Globus pallidus (tissue), 1 donor: ENCODE data around the gene CCM2.

Experiments
- DNase-seq: peaks from one replicate; pipeline ENCODE4 v3.0.0-alpha.2; 2015; ENCODE audit warnings: low spot score

Gene CCM2

DNA sequence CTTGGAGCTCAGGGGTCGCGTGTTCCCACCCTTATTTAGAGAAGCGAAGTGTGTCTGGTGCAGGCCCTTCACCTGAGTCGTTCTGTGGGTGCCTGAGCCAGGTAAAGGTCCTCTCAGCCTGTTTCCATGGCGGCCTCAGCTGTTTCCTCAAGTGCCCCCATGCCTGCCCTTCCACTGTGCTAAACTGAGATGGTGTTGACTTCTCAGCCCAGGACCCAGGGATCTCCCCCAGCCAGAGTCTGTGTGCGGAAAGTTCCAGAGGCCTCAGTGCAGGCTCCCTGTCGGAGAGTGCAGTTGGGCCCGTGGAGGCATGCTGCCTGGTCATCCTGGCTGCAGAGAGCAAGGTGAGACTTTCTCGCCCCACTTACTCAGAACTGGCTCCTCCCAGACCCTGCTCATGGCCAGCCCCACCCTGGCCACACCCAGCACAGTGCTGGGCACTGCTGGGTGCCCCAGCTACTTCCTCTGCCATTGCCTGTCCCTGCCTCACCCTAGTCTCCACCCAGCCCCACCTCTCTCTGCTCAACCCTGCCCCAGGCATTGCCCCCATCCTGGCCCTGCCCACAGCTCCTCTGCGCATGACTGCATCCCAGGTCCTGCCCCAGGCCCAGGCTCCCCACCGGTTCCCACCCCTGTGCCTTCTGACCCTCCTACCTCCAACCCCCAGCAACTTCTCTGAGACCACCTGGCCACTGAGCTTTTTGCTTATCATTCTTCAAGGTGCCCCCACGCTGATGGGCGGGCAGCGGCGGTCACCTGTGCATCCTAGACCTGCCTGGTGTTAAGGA, 68.4 kb downstream of the CCM2 start:
- DNase-seq: no peak

DNA sequence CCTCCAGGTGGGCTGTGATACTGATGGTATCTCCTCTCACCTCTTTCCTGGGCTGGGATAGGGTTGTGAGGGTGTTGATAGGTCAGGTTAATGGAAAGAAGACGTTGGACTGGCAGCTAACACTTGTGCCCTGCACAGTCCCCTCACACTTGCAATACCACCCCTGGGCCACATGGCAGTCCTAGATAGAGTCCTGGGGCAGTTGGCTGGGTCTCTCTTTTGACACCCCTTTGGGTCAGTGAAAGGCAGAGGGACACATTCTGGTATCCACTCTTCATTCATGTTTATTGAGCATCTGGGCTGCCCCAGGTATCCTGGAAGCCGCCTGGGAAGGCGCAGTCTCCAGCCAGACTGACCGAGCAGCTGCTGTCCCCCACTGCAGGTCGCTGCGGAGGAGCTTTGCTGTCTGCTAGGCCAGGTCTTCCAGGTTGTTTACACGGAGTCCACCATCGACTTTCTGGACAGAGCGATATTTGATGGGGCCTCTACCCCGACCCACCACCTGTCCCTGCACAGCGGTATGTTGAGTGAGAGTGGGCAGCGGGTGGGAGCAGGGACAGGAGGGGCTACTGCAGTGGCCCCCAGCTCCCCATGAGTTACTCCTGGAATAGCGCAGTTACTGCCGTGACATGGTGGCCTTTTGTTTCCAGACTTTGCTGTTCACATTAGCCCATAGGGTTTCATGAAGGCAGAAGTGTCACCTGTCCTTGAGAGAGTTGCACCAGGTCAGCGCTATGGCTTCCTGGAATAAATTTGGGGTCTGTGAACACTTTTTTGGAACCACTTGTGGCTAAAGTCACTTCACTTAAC, 69.6 kb downstream of the CCM2 start:
- DNase-seq: no peak

DNA sequence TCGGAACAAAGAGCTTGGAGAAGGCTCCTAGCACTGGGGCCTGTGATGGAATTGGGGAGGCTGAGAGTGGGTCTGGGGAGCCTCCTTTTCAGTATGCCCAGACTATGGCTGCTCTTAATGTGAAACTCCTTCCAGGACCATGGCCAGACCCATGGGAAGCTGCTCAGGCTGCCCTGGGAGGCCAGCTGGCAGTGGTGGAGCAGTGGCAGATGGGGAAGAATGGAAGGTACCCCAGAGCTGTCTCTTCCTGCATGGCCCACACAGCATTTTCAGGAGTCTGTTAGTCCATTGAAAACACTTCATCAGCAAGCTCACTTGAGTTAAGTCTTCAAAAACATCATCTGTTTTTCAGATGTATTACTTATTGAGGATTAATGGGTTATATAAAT, 70.2 kb downstream of the CCM2 start:
- no peak for DNase-seq

DNA sequence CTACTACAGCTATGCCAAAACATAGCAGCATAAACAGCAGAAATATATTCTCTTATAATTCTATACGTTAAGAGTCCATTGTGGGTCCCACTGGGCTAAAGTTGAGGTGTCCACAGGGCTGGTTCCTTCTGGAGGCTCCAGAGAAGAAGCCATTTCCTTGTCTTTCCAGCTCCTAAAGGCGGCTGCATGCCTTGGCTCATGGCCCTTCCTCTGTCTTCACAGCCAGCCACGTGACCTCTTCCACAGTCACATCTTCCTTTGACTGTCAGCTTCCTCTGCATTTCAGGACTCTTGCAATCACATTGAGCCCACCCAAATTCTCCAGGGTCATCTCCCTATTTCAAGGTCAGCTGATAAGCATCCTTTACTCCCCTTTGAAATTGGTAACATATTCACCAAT, 71.5 kb downstream of the CCM2 start:
- no peak for DNase-seq

DNA sequence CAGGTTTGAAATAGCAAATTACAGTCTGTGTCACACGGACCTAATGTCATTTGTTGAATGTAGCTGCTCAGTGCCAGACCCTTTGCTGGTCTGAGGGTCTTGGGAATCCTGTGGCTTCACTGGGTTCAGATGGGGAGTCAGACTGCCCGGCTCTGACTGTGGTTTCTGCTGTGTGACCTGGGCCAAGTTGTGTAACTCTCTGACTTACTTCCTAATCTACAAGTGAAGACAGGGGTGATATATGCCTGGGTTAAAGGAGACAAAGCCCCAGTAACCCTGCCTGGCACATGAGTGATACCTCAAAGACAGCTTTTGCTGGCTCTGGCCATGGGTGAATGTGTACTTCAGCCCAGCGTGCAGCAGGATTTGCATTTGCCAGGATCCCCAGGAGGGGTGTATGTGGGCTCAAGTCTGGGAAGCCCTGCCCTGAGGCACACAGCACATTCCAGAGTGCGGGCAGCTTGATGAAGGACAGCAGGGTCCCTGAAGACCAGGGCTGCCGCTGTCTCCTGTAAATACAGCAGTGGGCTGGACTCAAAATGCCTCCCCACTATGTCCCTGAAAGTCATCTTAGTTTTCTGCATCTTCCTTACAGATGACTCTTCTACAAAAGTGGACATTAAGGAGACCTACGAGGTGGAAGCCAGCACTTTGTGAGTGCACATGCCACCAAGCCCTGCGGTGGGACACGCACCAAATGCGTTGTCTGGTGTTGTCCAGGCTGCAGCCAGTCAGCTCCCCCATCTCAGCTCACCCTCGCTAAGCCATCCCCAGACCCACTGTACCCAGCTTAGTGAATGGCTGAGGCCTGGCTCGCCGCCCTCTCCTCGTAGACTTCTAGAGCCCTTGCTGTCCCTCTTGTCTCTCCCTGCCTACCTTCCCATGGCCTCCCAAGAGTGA, 72.4 kb downstream of the CCM2 start:
- DNase-seq: no peak

DNA sequence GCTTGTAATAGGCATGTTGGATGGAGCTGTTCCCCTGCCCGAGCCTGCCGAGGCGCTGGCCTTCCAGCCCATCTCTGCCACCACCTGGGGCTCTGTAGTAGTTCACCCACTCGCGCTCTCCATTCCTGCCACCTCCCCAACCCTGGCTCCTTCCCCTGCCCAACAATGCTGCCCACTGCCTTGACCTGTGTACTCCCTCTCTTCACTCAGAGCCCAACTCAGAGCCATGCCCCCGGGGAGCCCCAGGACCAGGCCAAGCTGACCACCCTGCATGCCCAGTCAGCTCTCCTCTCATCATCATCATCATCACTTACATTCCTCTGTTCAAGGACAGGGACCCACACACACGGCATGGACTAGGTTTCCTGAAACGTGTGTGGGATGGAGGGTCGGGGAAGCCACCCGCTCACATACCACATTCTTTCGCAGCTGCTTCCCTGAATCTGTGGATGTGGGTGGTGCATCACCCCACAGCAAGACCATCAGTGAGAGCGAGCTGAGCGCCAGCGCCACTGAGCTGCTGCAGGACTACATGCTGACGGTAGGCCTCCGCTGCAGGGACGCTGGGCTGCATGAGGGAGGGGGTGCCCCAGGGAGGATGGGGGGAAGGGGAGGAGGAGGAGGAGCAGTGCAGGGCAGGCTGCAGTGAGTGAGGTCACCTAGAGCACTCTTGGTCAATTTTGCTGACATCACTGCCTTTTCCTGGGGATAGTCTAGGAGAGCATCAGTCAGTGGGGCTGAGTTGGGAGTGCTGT, 73.2 kb downstream of the CCM2 start:
- DNase-seq: no peak

DNA sequence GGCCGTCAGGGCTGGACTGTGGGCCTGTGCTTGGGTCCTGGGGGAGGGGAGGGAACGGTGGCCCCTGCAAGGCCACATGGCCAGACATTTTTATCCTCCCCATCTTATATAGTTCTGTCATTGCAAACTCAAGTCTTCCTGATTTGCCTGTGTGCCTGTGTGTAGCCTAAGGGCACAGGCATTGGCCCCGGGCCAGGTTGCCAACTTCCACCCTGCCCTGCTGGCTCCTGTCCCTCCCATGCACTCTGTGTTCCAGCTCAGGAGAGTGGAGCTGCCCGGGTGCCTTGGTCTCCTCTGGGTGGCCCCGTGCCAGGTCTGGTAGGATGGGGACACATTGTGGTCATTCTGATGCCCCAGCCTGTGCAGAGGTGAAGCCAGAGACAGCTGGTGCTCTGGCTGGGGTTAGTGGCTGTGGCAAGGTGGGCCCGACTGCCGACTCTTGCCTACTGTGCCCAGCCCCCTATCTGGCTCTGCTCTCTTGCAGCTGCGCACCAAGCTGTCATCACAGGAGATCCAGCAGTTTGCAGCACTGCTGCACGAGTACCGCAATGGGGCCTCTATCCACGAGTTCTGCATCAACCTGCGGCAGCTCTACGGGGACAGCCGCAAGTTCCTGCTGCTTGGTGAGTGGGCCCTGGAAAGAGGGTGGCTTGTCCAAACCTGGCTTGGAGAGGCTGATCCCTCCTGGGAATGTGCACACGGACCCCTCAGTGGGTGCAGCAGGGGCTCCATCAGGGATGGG, 74.0 kb downstream of the CCM2 start:
- DNase-seq: no peak

DNA sequence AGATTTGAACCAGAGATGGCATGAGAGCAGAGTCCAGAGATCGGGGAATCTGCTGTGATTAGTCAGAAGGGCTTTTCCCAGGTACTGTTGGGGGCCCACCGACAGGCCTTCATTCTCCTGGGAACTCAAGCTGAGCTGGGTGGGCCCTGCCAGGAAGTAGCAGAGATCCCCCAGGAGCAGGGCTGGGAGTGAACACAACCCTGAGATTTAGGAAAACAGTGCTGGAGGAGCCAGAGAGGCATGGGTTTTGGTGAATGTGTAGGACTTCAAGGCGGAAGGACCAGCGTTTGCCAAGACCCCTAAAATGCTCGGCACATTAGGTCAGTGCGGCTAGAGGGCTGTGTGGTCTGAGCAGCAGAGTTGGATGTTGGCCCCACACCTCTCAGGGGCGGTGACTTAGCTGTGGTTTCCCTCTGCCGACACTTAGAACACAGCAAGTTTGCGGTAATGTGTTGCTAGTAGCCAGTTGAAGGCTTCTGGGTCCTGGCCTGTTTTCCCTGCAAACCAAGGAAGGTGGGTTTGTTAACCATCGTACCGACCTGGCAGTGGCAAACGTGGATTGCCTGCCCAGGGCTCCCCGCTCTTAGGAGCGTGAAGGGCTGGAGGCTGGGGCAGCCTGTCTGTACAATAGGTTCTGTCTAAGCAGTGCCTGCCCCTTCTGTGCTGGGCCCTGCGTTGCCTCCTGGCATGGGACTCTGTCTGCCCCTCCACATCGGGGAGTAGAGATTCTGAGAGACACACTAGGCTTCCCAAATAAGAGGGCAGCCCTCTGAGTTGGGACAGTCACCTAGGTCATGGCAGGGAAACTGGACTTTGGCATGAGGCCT, 74.7 kb downstream of the CCM2 start:
- no peak for DNase-seq

DNA sequence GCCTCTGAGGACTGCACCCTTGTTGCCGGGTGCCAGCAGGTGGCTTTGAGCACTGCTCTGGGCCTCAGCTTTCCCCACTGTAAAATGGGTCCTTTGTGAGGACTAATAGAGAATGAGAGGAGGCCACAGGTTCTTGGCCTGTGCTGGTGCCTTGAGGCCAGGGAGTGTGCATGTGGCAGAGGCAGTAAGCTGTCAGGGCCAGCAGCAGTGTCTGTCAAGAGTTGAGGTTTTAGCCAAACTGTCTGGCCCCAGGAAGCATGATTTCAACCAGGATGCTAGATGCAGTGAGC, 75.3 kb downstream of the CCM2 start:
- DNase-seq: no peak

DNA sequence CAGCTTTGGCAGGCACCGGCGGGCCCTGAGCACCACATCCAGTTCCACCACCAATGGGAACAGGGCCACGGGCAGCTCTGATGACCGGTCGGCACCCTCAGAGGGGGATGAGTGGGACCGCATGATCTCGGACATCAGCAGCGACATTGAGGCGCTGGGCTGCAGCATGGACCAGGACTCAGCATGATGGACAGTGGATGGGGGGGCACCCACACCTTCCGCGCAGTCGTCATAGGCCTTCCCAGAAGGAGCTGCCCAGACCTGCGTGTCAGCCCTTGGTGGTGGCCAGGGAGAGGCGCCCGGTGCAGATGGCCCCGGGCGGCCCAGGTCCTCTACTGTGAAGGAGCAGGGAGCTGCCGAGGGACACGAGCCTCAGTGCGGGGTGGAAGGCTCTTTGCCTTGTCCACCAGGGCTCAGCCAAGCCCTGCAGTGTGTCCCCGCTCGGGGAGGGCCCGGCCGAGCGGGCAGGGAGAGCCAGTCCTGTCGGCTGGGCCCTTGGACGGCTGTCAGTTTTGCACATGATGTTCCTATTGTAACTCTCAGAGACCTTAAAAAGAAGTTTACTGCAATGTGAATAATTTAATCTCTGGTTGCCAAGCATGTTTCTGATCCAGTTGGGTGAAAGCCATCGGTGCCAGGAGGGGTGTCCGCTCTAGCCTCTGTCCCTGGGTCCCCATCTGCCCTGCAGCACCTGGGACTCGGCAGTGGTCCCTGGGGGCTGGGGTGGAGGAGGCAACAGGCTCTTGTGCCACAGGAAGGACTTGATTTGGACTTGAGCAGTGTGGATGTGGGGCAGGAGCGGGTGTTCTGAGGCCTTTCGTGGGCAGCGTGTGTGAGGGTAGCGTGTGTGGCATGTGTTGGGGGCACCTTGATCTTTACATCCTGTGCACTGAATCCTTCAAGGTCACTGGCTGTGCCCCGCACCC, 76.1 kb downstream of the CCM2 start:
- DNase-seq: no peak

DNA sequence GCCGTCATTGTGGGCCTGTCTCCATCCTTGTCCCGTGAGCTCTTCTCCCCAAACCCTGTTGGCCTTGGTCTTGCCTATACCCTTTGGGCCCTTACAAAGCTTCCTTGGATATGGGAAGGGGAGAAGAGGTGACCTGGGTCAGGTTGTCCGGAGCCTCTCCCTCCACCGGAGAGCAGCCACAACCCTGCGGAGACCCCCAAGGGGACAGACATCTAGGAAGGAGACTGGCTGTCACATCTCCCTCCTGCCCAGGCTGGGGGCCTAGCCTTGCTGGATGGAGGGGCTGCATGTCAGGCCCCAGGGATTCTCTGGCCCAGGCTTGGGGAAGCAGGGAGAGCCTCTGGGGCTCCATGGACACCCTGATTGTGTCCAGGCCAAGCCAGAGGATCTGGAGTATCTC, 76.9 kb downstream of the CCM2 start:
- no peak for DNase-seq

DNA sequence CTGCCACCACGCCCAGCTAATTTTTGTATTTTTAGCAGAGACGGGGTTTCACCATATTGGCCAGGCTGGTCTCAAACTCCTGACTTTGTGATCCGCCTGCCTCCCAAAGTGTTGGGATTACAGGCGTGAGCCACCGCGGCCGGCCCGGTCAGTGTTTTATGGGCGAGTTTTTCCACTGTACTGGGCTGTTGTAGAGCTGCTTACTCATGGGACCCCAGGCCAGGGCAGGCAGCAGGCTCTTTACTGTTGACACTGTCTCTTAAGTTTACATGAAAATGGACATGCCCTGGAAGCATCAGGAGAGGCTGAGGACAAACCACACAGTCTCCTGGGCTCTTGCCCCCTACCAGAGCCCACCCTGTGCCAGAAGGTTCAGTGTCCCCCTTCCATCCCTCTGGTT, 77.6 kb downstream of the CCM2 start:
- DNase-seq: no peak

DNA sequence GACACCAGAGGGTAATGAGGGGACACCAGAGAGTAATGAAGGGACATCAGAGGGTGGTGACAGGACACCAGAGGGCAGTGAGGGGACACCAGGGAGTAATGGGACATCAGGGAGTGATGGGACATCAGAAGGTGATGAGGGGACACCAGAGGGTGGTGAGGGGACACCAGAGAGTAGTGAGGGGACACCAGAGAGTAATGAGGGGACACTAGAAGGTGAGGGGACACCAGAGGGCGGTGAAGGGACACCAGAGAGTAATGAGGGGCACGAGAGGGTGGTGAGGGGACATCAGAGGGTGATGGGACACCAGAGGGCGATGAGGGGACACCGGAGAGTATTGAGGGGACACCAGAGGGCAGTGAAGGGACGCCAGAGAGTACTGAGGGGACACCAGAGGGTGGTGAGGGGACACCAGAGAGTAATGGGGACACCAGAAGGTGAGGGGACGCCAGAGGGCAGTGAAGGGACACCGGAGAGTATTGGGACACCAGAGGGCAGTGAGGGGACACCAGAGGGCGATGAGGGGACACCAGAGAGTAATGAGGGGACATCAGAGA, 78.2 kb downstream of the CCM2 start:
- no peak for DNase-seq

DNA sequence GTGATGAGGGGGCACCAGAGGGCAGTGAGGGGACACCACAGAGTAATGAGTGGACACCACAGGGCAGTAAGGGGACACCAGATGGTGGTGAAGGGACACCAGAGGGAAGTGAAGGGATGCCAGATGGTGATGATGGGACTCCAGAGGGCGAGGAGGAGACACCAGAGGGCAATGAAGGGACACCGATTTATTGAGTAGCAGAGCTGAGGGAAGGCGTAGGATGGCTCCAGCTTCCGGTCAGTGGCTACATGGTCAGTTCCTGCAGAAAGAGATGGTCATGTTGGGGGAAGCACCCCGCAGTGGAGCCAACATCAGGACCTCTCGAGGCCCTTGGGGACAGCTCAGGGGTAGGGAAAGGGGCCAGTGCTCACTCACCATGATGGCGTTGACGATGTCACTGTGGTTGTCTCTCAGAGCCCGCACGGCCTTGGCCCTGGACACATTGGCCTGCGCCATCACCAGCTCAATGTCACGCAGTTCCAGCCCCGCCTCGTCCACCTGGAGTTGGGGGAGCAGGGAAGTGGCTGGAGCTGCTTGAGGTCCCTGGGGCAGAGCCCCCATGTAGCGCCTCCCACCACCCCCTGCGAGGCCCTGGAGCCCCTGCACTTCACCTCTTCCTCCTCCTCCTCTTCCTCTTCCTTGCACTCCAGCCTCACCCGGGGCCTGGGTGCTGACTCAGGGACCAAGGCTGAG, 80.4 kb downstream of the CCM2 start:
- DNase-seq: no peak

DNA sequence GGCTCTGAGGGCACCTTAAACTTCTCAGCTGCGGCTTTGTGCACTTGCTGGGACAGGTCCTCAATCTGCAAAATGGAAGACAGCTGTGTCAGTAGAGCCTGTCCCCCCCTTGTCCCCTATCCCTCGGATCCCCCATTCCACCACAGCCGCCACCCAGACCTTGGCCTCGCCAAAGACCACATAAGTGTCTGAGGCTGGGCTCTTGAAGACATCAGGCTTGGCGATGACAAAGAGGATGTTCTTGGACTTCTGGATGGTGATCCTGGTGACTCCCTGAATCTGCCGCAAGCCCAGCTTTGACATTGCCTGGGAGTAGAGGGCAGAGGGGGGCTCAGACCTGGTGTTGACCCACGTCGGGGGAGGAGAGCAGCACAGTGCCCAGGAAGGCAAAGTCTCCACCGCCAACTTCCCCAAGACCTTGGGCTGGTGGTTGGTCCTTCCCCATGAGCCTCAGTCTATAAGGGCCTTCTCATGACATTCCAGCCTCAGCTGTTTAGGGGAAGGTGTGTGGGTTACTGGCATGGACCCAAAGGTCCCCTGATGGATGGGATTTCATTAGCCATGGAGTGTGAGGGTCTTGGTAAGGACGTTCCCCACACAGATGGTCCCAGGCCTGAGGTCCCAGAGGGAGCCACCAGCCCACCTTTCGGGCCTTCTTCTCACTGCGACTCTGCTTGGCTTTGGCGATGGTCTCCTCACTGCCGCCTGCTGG, 81.1 kb downstream of the CCM2 start:
- no peak for DNase-seq

DNA sequence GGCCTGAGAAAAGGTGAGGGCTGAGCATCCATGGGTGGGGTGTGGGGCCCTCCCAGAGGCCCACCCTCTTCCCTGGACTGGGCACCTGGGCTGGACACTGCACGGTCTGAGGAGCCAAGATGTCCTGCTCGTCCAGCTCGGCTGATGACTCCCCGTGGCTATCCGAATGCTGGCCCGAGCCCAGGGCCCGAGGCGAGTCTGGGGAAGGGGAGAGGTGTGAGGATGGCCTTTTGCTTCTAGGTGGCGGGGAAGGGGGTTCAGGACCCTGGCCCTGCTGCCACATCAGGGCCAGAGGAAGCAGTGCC, 81.6 kb downstream of the CCM2 start:
- DNase-seq: no peak

DNA sequence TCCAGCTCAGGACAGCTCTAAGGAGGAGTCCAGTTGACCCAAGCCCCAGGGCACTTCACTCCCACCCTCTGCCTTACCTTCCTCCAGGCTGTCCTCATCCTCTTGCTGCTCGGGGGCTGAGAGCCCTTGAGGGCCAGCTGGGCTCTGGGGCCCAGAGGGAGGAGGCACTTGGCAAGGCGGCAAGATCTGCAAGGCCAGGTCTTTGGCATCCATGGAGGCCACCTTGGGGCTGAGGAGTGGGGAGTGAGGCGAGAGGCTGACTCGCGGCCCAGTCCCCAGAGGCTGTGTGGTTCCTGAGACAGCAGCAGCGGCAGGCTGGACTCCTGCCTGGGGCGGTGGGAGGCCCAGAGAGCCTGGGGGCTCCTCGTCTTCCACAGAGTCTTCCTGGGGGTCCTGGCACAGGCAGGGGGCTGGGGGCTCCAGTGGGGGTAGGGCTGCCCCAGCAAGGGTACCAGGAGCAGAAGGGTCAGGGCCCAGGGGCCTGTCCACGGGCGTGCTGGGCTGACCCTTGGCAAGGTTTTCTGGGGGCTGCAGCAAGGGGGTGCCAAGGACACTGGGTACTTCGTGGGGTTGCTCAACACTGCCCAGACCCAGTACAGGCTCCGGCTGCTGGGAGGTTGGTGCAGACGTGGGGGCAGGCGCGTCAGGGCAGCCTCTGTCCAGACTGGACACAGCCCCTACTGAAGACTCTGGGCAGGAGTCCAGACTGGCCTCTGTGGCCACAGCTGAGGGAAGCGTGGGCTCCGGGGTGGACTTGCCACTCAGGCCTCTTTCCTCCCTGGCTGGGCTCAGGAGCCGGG, 82.2 kb downstream of the CCM2 start:
- DNase-seq: peak; percentile 90
